Stimulated activated naive CD8-positive, alpha-beta T cell treated with anti-CD3 and anti-CD28 coated beads, Interleukin-15, Interleukin-2, amounts not matched to agents 100 U/mL and 50 U/mL, for 24 hours (primary cell): ENCODE measurements around the gene CAT.

Experiments
- ATAC-seq: fragments of 150-1000 bp; cut with Tn5 transposase; one replicate; pipeline ENCODE4 v1.10.0; 2021
- DNase-seq: peaks from one replicate; pipeline ENCODE4 v3.0.0; 2021

Gene CAT

DNA sequence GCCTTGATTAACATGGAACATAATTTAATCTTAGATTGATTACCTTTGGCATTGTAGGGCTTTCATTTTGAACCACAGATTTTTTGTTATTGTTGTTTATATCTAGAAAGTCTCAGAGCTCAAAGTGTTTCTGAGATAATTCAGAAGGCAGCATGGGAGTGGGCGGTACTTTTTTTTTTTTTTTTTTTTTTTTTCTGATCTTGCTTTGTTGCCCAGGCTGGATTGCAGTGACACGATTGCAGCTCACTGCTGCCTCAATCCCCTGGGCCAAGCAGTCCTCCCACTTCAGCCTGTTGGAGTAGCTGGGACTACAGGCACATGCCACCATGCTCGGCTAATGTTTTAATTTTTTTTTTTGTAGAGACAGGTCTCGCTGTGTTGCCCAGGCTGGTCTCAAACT lies 21.5 kb downstream of the CAT start:
- DNase-seq (no peak), ATAC-seq (no peak)

DNA sequence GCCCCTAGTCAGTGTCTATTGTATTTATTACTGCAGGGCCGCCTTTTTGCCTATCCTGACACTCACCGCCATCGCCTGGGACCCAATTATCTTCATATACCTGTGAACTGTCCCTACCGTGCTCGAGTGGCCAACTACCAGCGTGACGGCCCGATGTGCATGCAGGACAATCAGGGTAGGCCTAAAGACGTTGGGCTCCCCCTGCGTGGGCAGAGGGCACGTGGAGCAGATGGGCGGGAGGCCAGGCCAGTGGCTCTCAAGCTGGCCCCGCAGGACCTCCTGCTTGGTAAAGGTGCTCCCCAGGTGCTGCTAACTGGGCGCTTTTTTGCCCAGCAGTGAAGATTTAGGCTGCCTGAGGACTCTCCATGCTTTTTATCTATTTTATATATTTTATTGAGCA lies 22.5 kb downstream of the CAT start:
- DNase-seq = no peak
- no peak for ATAC-seq

DNA sequence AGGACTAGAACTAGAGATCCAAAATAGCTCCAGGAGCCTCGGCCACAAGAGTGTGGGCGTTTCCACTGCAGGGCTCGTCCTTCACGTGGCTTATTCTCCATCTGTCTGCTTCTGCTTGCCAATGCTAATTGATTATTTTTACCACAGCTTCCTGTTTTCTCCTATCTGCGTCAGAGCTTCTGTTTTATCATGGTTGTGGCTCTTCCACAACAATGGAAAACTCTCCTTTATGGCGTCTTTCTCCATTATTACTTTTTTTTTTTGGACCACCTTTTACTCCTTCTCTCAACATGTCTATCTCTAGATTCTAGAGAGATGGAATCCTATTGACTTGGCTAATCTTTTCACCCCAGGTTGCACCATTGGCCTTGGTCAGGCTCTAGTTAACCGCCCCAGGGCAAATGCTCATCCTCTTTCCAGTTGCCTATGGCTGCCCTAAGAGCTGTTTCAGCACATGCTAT lies 25.9 kb downstream of the CAT start:
- no peak for ATAC-seq
- no peak for DNase-seq

DNA sequence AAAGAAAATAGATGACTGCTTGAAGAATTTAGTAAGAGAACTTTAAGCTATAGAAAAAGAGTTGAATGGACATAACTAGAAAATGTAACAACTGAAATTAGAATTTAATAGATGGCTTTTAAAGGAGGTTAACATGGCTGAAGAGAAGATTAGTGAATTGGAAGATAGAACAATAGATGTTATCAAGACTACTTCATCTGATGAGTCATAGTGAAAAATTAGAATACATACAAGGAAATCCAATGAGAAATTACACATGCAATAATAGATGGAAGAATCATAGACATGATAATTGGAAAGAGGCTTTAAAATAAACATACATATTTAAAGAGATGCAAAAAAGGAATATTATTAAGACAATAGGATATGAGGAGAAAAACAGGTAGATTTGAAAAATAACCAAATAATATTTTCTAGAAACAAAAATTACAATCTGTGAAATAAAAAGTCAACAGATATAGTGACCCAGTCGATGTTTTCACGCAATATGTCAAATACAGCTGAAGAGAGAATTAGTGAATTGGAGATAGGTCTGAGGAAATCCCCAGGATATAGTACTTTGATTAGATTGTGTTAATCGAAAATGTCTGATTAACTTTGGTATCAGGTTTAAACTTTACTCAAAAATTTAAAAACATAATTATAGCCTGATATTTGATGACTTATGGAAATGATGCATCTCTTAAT lies 28.2 kb downstream of the CAT start:
- DNase-seq (no peak), ATAC-seq (no peak)

DNA sequence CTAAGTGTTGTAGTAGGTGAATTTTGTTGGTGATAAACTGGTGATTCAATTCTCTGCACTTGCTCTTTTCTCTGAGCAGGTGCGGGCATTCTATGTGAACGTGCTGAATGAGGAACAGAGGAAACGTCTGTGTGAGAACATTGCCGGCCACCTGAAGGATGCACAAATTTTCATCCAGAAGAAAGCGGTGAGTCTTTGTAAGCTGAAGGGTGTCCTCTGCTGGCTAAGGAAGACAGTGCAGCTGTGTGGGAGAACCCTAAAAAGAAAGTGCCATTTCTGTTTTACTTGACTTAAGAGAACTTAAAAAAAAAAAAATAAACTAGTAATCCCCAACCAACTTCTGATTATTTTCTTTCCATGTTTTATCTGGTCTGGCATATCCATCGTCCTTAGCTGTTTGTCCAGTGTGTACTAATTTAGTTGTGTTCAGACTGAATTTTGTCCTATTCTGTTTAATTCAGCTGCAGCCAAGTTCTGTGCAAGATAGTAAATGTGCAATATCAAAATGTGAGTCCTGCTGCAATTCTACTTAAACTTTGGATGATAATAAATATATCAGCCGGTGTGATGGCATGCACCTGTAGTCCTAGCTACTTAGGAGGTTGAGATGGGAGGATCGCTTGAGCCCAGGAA lies 29.6 kb downstream of the CAT start:
- peak; percentile 50 for DNase-seq
- ATAC-seq = peak; percentile 69

DNA sequence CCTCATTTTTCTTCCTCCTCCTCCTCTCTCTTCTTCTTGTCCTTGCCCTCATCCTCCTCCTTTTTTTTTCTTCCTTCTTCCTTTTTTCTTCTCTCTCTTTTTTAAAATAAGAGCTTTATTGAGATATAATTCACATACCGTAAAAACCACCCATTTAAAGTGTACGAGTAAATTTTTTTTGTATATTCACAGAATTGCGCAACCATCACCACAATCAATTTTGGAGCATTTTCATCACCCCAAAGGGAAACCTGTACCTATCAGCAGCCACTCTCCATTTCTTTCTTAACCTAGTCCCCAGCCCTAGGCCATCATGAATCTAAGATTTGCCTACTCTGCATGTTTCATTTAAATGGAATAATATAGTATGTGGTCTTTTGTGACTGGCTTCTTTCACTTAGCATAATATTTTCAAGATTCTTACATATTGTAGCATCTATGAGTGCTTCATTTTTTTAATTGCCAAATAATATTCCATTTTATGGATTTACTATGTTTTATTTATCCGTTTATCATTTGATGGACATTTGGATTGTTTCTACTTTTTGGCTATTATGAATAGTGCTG lies 35.0 kb downstream of the CAT start:
- ATAC-seq (no peak), DNase-seq (no peak)

DNA sequence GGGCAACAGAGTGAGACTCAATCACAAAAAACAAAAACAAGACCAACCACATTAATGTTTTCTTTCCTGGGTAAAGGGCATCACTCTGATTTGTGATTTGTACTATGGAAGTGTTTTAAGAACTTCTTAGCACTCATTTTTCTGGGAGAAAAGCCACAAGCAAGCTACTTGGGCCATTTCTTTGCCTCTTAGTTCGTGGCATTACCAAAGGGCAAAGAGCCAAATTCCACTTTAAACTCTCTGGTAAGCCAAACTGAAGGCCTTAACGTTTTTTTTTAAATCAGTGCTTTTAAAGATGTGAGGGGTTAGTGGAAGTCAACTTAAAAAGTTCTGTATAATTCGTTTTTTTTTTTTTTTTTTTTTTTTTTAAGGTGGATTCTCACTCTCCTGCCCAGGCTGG lies 36.9 kb downstream of the CAT start:
- no peak for ATAC-seq
- DNase-seq = no peak

DNA sequence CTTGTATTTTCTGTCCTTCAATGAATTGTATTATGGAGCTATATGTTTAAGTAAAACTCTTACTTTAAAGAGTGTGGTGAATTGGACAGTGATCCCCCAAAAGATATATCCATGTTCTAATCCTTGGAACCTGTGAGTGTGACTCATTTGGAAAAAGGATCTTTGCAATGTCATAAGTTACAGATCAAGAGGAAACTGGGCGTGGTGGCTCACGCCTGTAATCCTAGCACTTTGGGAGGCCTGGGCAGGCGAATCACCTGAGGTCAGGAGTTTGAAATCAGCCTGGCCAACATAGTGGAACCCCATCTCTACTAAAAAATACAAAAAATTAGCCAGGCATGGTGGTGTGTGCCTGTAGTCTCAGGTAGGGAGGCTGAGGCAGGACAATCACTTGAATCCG lies 38.1 kb downstream of the CAT start:
- DNase-seq = no peak
- ATAC-seq = no peak

DNA sequence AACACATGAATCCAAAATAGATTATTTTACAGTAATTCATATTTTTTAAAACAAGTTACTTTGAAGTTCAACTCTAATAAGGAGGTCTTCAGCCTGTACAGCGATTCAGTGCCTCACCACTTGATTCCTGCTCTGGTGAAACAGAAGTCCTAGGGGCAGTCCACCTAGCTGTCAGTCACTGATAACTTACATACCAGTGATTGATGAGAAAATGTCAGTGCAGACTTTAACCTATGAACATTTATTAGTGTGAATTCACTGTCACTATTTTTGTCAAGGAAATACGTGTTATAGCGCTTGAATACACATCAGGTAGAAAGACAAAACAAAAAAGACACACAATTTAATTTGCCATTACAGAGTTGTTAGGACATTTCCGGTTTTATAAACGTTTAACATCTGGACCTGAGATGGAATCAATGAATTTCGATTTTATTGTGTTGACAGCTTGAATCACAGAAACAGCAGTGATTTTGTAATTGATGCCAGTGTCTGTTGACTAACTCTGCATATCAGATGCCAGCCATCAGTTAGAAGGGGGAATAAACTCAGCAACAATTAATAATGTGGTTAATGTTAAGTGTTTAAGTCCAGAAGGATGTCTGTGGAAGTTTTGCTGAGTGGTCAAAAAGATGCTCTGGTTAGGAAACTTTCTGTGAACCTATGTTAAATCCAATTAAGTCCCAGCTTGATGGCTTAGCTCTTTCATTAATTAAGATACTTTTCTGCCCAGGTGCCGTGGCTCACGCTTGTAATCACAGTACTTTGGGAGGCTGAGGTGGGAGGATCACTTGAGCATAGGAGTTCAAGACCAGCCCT lies 40.3 kb downstream of the CAT start:
- ATAC-seq = no peak
- no peak for DNase-seq

DNA sequence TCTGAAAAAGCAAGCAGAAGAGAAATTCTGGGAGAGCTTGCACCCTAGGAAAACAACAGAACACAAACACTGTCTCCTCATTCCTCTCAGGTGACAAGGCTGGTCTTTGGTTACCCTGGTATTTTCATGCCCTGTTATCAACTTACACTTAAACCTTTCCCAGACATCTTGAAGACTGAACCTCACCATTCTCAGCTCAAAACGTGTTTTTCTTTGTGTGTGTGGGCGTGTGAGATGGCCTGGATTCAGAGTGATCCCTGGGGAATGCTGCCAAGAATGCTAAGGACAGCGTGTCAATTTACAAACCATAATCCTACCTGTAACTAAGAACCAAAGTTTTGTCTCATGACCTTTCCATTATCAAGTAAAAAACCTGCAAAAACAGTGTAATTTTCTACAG lies 41.6 kb downstream of the CAT start:
- DNase-seq (no peak), ATAC-seq (no peak)

DNA sequence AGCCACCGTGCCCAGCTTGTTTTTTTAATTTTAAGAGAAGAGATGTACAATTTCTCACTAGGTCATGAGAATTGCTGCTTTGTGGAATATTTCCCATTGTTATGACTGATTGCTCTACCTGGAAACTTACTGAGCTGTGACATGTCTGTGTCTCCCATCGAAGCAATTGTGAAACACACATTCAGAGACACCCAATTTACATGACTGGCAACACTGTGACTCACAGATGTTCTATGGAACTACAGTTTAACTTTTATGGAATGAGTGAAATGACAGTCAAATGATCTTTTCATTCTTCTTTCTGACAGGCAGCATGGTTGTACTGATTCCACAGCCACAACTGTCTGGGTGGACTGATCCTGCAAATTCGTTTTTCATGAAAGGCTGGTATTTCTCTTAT lies 42.6 kb downstream of the CAT start:
- DNase-seq = no peak
- ATAC-seq = no peak

DNA sequence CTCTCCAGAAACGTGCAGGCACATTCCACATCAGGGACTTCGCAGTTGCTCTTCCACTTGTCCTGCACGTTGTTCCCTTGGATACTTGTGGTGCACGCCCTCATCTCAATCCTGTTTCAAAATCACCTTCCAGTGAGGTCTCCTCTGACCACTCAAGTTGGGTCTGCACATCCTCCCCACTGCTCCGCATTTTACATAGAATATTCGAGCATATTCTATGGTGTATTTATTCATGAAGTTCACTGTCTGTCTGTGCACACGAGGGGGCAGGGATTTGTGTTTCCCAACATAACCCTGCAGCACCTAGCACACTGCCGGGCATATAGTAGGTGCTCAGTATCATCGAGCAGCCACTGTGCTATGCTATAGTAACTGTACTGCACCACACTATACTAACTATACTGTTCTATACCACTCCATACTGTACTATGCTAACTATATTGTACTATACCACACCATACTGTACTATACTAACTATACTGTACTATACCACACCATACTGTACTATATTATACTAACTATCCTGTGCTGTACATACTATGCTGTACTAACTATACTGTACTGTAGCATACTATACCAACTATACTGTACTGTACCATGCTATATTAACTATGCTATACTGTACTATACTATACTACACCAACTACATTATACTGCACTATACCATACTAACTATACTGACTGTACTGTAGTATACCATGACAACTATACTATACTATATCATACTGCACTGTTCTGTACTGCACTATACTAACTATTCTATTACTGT lies 44.6 kb downstream of the CAT start:
- ATAC-seq (peak; percentile 14), DNase-seq (no peak)

DNA sequence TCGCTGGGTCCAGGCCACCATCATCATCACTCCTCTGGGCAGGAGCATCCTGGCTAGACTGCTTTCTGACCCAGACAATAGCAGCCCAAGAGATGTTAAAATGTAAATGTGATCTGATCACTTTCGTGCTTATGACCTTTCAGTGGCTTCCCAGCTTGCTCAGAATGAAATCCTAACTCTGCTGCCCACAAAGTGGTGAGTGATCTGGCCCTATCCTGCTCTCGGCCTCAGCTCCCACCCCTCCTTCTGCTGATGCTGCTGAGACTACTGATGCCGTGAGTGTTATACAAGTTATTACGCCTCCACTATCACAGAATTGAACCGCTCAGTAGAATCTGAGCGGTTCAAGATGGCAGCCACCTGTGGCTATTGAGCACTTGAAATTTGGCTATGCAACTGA lies 48.7 kb downstream of the CAT start:
- DNase-seq = no peak
- ATAC-seq = peak; percentile 41

DNA sequence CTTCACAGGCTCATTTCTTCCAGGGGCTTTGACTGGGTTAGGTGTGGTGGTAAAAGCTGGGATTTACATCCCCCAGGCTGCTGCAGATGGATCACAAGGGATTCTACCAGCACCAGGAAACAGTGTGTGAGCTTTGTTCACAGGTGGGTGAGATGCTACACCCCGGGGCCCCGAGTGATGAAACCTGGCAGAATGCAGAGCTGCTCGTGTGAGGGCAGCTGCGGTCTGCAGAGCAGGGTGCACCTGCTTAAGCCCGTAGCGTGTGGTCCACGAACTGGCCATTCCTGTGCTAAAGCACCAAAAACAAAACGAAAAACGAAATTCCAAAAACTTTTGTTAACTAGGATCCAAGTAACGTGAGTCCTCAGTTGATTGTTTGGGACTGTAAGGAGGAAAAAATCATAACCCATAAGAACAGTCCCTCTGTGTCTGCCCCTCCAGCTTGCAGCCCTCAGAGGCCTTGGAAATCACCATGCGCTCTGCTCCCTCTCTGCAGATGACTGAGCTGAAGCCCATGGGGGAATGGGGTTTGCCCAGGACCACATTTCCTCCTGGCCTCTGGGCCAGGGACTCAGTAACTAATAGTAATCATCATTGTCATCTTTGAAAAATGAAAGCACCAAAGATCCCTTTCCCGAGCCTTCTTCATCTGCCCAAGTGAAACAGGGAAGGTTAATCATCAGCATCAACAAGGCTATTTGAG lies 50.3 kb downstream of the CAT start:
- no peak for DNase-seq

DNA sequence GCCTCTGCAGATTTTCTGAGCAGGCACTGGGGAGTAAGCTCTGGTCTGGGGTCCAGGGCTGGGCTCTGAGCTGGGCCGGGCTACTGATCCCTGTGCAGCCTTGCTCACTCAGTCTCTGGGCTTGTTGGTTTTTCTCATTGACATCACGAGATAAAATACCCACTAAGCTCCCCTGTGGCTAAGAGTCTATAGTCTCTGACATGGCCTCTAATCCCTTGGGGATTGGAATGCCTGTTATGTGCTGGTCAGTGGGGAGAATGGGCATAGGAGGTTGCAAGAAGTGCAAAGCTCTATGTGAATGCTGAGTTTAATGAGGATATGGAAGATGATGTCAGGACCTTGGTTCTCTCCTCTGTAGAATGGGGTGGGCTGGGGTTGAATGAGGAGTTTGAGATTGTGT lies 51.6 kb downstream of the CAT start:
- DNase-seq (no peak), ATAC-seq (no peak)

More for the DNA sequence above, 50.3 kb downstream of the CAT start:
- ATAC-seq = no peak

DNA sequence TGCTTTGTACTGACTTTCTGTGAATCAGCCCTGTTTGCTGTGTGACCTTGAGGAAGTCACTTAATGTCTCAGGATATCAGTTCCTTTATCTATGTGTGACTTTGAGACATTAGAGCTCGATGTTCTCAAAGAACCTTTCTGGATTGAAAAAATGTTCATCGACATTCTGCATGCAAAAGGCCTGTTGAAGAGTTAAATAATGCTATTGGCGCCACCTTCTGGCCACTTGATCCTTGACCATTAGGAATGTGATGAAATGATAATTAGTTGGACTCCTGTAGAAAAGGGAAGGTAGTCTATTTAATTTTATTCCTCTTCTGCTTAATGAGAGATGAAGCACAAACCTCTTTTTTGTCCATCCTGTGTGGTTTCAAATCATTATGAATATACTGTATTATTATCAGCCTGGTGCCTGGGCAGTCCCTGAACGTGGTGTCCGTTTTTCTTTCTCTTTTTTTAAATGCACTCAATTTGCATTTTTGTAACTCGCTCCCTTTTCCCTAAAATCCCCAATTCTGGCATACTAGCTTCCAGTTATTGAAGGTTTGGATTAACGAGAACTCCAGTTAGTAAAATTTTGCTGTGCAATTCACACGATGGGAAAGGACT lies 54.2 kb downstream of the CAT start:
- ATAC-seq = no peak
- DNase-seq = peak; percentile 54

DNA sequence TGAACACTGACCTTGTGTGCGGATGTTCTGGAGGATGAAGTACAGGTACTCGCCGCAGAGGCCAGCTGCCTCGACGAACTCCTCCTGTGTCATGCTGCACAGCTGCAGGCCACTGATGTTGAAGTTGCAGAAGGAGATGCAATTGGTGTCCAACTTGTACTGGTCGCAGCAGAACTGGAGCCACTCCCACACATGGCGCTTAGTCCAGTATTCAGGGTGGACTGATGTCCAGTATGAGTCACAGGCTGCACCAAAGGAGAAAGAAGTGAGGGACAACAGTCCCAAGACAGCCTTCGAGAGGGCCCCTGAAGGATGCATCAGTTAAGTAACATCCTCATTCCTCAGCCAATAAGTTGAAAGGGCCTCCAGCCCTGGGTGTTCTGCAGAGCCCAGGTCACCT lies 54.7 kb downstream of the CAT start:
- ATAC-seq (no peak), DNase-seq (no peak)

DNA sequence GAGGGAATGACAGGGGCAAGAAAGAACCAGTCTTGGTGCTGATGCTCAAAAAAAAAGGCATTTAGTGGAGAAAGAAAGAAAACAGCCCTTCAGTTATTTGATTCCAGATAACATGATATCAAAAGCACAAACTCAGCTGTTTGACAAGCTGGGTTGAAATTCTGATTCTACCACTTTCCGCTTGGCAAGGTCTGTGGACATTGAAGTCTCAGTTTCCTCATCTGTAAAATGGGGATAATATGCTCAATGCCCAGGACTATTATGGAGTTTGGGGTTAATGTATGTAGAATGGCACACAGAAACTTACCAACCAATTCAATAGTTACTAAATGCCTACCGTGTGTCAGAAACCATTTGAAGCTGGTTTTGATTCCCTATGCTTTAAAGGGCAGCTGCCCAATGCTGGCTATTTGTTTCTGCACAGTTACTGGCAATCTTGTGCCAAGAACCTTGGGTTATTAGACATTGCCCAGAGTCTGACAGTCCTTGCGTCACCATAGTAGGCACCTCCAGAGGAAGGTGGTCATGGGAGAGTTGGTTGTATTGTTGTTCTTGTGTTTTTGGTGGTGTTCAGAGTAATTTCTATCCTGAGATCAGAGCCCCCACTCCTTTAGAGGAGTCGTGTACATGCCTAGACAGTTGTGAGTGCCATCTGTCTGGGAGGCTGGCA lies 55.3 kb downstream of the CAT start:
- DNase-seq (no peak), ATAC-seq (no peak)

DNA sequence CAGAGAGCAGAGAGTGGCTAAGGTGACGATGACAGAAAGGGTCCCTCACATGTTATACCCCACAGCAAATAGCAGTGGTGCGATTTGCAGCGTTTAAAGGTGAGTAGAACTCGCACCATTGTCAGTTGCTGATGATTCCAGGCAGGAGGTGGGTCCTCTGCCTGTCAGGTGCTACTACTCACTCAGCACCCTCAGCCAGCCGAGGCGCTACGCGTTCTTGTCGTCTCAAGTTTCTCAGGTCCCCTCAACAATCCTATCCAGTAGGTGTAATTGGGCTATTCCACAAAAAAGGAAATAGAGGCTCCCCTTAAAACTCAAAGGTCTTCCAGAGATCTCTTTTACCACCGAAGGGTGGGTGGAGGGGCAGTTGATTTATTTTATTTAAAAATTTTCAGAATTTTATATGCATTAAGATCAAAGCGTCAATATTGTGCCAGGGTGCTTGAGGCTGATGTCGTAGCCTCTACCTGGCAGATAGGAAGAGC lies 56.5 kb downstream of the CAT start:
- DNase-seq (no peak), ATAC-seq (no peak)

DNA sequence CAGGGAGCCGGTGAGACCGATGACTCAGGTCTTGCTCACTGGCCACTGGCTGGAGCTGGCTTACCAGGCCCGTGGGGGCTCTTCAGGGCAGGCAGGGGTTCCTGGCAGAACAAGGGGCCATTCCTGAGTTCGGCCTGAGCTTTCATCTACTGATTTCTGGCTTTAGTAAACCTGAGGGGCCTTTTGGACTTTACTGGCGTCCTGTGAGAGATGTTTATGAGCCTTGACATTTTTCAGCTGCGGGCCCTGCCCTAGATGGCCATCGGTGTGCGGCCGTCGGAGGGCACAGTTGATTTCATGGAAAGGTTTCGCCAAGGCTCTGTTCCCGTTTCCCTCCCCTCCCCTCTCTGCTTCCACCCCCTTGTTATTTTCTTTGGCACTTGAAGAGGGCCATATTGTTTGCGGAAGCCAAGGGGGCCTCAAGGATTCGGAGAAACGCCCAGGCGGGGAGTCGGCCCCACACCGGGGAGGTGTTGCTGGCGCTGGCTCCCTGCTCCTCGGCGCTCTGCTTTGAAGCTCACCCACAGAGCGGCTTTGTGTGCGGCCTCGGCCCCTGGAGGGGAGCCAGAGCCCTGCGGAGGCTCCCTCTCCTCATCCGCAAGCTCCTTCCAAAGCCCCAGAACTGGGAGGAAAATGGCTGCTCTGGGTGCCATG lies 57.1 kb downstream of the CAT start:
- DNase-seq = no peak
- no peak for ATAC-seq
